Type B pancreatic cell (in vitro differentiated cells): ENCODE results near the gene ARHGEF7. TPM values are rescaled to one million over a fixed set of nuclear protein-coding genes. Genes with fewer than 3 reads are reported as not detected.

Source experiments
- DNase-seq: peaks from one replicate; pipeline ENCODE4 v3.0.0; 2021; ENCODE audit warnings: mixed read lengths; ENCODE audit not compliant: unreplicated experiment; ENCODE audit errors: extremely low spot score
- H3K27ac Mint-ChIP-seq: 2 replicates; pipeline ENCODE4 v1.8.0; 2021; ENCODE audit warnings: mild to moderate bottlenecking, mixed read lengths
- H3K27me3 Mint-ChIP-seq: 2 replicates; pipeline ENCODE4 v1.8.0; 2021; ENCODE audit warnings: mixed read lengths
- H3K36me3 Mint-ChIP-seq: 2 replicates; pipeline ENCODE4 v1.8.0; 2021; ENCODE audit warnings: mixed read lengths
- H3K4me1 Mint-ChIP-seq: one replicate; pipeline ENCODE4 v1.8.0; 2021; ENCODE audit warnings: mixed read lengths; ENCODE audit not compliant: unreplicated experiment
- H3K4me3 Mint-ChIP-seq: 2 replicates; pipeline ENCODE4 v1.8.0; 2021; ENCODE audit warnings: mild to moderate bottlenecking, mixed read lengths
- H3K9me3 Mint-ChIP-seq: 2 replicates; pipeline ENCODE4 v1.8.0; 2021; ENCODE audit warnings: mixed read lengths
- CTCF ChIP-seq: fragments of 200-600 bp; sonication (generic); conservative IDR thresholded peaks from 2 replicates; pipeline ENCODE4 v1.5.0; 2021; ENCODE audit warnings: antibody characterized with exemption, mild to moderate bottlenecking
- total RNA-seq: library from RNA; stranded (reverse); gene quantifications from 2 replicates; pipeline ENCODE4 v1.2.1, GENCODE V29; 2021; ENCODE audit warnings: low replicate concordance

The ARHGEF7 gene
- total RNA-seq, 1 donor from 2014 or later = 103 TPM

GRCh38 chr13:111303559-111303958 lies 188.4 kb downstream of the ARHGEF7 start:
- Mint-ChIP-seq H3K27me3 (no peaks in the 10 kb centered on the region), H3K9me3 (no peaks in the 10 kb centered on the region), H3K4me1 (no peaks in the 10 kb centered on the region), H3K27ac (no peak overlapping the region), H3K4me3 (no peak overlapping the region), H3K36me3 (peaks cover 44% of the 10 kb centered on the region)
- TF ChIP-seq CTCF = no peak
- no peak for DNase-seq

- H3K9me3 Mint-ChIP-seq = no peaks in the 10 kb centered on the region
- H3K36me3 Mint-ChIP-seq = peaks cover 47% of the 10 kb centered on the region
- DNase-seq = no peak
- H3K4me1 Mint-ChIP-seq = no peaks in the 10 kb centered on the region
- no peak overlapping the region for H3K27ac Mint-ChIP-seq
- no peak overlapping the region for H3K4me3 Mint-ChIP-seq
- no peak for TF ChIP-seq CTCF
- no peaks in the 10 kb centered on the region for H3K27me3 Mint-ChIP-seq
These were observed 189.0 kb downstream of the ARHGEF7 start for GRCh38 chr13:111304041-111304544.

- no peak overlapping the region for H3K27ac Mint-ChIP-seq
- peaks cover 53% of the 10 kb centered on the region for H3K36me3 Mint-ChIP-seq
- H3K9me3 Mint-ChIP-seq = peaks cover 3% of the 10 kb centered on the region
- H3K4me3 Mint-ChIP-seq = no peak overlapping the region
- no peak for TF ChIP-seq CTCF
- H3K4me1 Mint-ChIP-seq = no peaks in the 10 kb centered on the region
- H3K27me3 Mint-ChIP-seq = no peaks in the 10 kb centered on the region
- no peak for DNase-seq
These were observed 189.6 kb downstream of the ARHGEF7 start for GRCh38 chr13:111304603-111305289.

- TF ChIP-seq CTCF = no peak
- Mint-ChIP-seq H3K4me1 (no peaks in the 10 kb centered on the region), H3K4me3 (no peak overlapping the region), H3K36me3 (peaks cover 50% of the 10 kb centered on the region), H3K27me3 (no peaks in the 10 kb centered on the region), H3K27ac (no peak overlapping the region), H3K9me3 (peaks cover 19% of the 10 kb centered on the region)
- DNase-seq = peak; percentile 56
These were observed 198.0 kb downstream of the ARHGEF7 start for GRCh38 chr13:111312944-111313590.

GRCh38 chr13:111313911-111314425 lies 198.9 kb downstream of the ARHGEF7 start:
- peaks cover 45% of the 10 kb centered on the region for H3K36me3 Mint-ChIP-seq
- peak overlapping the region; percentile 58 for H3K27ac Mint-ChIP-seq
- no peak for TF ChIP-seq CTCF
- H3K4me3 Mint-ChIP-seq = no peak overlapping the region
- peak; percentile 58 for DNase-seq
- no peaks in the 10 kb centered on the region for H3K4me1 Mint-ChIP-seq
- H3K27me3 Mint-ChIP-seq = no peaks in the 10 kb centered on the region
- peaks cover 19% of the 10 kb centered on the region for H3K9me3 Mint-ChIP-seq
